ENCODE results near the gene ARHGEF3.

The ARHGEF3 gene

GRCh38 chr3:56823421-56823926, 21.7 kb upstream of the ARHGEF3 start:
- DNase-seq (ENCODE audit: low read depth): no peak

GRCh38 chr3:56822501-56822900, 20.8 kb upstream of the ARHGEF3 start:
- no peak for DNase-seq (ENCODE audit: low read depth)

- no peak for DNase-seq (ENCODE audit: low read depth)
Observed at GRCh38 chr3:56819016-56819809, 17.5 kb upstream of the ARHGEF3 start.

GRCh38 chr3:56818156-56818985, 16.6 kb upstream of the ARHGEF3 start:
- DNase-seq (ENCODE audit: low read depth): no peak

- no peak for DNase-seq (ENCODE audit: low read depth)
Observed at GRCh38 chr3:56817646-56818045, 15.9 kb upstream of the ARHGEF3 start.

- no peak for DNase-seq (ENCODE audit: low read depth)
Observed at GRCh38 chr3:56816061-56816460, 14.3 kb upstream of the ARHGEF3 start.

- no peak for DNase-seq (ENCODE audit: low read depth)
Observed at GRCh38 chr3:56815589-56815988, 13.8 kb upstream of the ARHGEF3 start.

- DNase-seq (ENCODE audit: low read depth): no peak
Observed at GRCh38 chr3:56813653-56813960, 11.9 kb upstream of the ARHGEF3 start.

- DNase-seq (ENCODE audit: low read depth): no peak
Observed at GRCh38 chr3:56812754-56813652, 11.3 kb upstream of the ARHGEF3 start.

- DNase-seq (ENCODE audit: low read depth): no peak
Observed at GRCh38 chr3:56811546-56812202, 9.9 kb upstream of the ARHGEF3 start.

GRCh38 chr3:56810577-56811545, 9.1 kb upstream of the ARHGEF3 start:
- no peak for DNase-seq (ENCODE audit: low read depth)

GRCh38 chr3:56806407-56806806, 4.7 kb upstream of the ARHGEF3 start:
- DNase-seq (ENCODE audit: low read depth): no peak

- no peak for DNase-seq (ENCODE audit: low read depth)
Observed at GRCh38 chr3:56802790-56803189, 1.0 kb upstream of the ARHGEF3 start.

GRCh38 chr3:56802378-56802745, 613 bp upstream of the ARHGEF3 start:
- no peak for DNase-seq (ENCODE audit: low read depth)

GRCh38 chr3:56800832-56801661, 702 bp downstream of the ARHGEF3 start:
- no peak for DNase-seq (ENCODE audit: low read depth)

GRCh38 chr3:56800130-56800831, 1.5 kb downstream of the ARHGEF3 start:
- peak; percentile 59 for DNase-seq (ENCODE audit: low read depth)

- DNase-seq (ENCODE audit: low read depth): no peak
Observed at GRCh38 chr3:56799251-56799882, 2.4 kb downstream of the ARHGEF3 start.

- DNase-seq (ENCODE audit: low read depth): no peak
Observed at GRCh38 chr3:56796996-56797395, 4.8 kb downstream of the ARHGEF3 start.
